Measurements from ENCODE around the gene MAML3. TPM values are rescaled to one million over a fixed set of nuclear protein-coding genes. Genes with fewer than 3 reads are reported as not detected.
A peak's percentile ranks its signal among the peaks of the same experiment; 100 is the strongest.

Gene MAML3
- total RNA-seq, 1 donor from 2014 or later: 24.8 TPM

DNA sequence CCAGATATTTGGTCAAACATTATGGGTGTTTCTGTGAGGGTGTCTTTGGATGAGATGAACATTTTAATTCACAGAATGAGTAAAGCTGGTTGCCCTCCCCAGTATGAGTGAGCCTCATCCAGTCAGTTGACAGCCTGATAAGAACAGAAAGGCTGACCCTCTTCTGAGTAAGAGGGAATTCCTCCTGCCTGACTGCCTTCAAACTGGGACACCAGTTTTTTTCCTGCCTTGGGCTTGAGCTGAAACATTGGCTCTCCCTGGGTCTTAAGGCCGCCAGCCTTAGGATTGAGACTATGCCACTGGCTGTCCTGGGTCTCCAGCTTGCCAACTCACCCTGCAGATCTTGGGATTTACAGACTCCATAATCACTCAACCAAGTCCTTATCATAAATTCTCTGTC, 14.5 kb upstream of the MAML3 start:
- Mint-ChIP-seq H3K4me3 (no peak overlapping the region), H3K9me3 (peaks cover 4% of the 10 kb centered on the region), H3K36me3 (no peaks in the 10 kb centered on the region), H3K27ac (no peak overlapping the region), H3K4me1 (peaks cover 16% of the 10 kb centered on the region), H3K27me3 (ENCODE audit: low read depth) (peaks cover 3% of the 10 kb centered on the region)
- TF ChIP-seq, protein P1, sequence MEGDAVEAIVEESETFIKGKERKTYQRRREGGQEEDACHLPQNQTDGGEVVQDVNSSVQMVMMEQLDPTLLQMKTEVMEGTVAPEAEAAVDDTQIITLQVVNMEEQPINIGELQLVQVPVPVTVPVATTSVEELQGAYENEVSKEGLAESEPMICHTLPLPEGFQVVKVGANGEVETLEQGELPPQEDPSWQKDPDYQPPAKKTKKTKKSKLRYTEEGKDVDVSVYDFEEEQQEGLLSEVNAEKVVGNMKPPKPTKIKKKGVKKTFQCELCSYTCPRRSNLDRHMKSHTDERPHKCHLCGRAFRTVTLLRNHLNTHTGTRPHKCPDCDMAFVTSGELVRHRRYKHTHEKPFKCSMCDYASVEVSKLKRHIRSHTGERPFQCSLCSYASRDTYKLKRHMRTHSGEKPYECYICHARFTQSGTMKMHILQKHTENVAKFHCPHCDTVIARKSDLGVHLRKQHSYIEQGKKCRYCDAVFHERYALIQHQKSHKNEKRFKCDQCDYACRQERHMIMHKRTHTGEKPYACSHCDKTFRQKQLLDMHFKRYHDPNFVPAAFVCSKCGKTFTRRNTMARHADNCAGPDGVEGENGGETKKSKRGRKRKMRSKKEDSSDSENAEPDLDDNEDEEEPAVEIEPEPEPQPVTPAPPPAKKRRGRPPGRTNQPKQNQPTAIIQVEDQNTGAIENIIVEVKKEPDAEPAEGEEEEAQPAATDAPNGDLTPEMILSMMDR (IDR thresholded peaks at IDR 0.05; ENCODE audit: unreplicated experiment): no peak
- DNase-seq (ENCODE audit: low spot score in 2 of 2, unreplicated experiment in 2 of 2): no peak

DNA sequence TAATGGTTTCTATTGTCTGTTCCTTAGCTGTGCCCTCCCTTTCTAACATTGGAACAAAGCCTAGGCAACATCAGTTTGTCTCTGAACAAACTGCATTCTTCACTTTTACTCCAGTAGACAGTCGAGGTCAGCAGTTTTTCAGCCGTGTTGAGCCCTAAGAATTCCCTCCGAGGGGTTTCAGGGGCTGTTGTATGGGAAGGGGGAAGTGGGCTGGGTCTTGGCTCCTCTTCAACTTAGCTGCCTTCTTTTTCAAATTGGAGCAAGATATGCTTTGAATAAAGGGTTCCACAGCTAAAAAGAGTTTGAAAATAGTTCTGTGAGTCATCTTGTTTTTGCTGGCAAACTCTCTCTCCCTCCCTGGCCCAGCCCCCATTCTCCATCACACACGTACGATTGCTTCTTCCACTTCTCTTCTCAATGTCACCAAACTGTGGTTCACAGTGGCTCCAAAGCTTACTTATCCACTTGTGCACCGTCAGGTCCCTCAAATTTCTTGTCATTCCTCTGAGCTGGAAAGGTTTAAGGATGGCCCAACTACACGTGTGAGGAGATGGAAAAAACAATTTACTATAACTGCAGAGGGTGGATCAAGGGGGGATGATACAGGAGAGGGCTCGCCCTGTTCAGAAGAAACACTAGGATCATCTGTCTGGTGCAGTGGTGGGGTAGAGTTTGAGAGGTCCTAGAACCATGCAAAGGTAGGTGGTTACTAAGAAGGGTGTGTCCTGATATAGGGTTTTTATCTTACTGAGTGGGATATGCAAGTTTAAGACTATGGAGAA, 9.2 kb upstream of the MAML3 start:
- H3K27me3 Mint-ChIP-seq (ENCODE audit: low read depth): no peaks in the 10 kb centered on the region
- H3K27ac Mint-ChIP-seq: peak overlapping the region; percentile 82
- no peaks in the 10 kb centered on the region for H3K36me3 Mint-ChIP-seq
- H3K4me3 Mint-ChIP-seq: no peak overlapping the region
- H3K9me3 Mint-ChIP-seq: peaks cover 8% of the 10 kb centered on the region
- DNase-seq (ENCODE audit: low spot score in 2 of 2, unreplicated experiment in 2 of 2): no peak
- H3K4me1 Mint-ChIP-seq: peaks cover 21% of the 10 kb centered on the region
- TF ChIP-seq, protein P1 (IDR thresholded peaks at IDR 0.05; ENCODE audit: unreplicated experiment): no peak

DNA sequence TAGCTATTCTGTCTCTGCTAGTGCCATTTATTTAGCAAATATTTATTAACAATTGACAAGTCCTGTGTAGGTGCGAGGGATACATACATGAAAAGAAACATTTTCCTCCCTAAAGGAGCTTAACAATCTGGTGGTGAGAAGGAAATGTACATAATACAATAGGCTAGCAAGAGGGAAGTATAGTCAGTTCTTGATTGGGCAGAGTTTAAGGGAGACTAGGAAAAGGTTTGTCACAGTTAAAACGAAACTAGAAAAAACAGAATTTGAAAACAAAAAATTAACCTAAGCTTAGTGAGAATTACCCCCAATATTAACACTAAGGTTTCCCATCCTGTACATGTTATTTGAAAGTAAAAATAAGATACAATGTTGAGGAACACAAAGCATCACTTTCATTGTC, 8.6 kb upstream of the MAML3 start:
- H3K27me3 Mint-ChIP-seq (ENCODE audit: low read depth): no peaks in the 10 kb centered on the region
- H3K4me1 Mint-ChIP-seq: peaks cover 28% of the 10 kb centered on the region
- peak overlapping the region; percentile 82 for H3K27ac Mint-ChIP-seq

DNA sequence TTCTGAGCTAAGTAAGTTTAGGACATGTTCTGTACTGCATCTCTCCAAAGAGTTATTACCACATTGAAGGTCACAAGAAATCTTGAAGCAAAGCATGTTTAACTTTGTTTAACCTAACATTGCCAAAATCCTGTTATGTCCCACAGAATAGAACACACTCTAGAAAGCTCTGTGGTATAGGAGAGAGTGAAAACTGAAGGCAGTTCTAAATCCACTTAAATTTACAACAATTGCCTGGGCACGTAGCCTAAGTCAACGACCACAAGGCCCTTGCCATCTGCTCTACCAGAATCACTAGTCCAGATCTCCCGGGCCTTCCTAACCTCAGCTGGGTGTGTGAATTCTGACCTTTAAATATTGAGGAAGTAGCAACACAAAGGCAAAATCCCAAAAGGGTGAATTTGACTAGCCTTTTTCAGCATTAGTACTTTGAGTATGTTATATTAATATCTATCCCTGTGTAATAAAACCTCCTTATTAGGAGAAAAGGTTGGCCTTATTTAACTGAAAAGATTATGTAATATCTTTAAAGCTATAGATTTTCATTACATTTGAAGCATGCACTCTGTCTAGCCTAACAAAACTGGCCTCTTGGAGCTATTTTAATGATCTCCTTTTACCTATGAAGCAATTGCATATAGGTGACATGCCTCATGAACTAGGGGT, 4.5 kb upstream of the MAML3 start:
- no peak for DNase-seq (ENCODE audit: low spot score in 2 of 2, unreplicated experiment in 2 of 2)
- no peak overlapping the region for H3K4me3 Mint-ChIP-seq
- H3K27ac Mint-ChIP-seq: peak overlapping the region; percentile 77
- TF ChIP-seq, protein P1 (IDR thresholded peaks at IDR 0.05; ENCODE audit: unreplicated experiment): no peak
- H3K4me1 Mint-ChIP-seq: peaks cover 41% of the 10 kb centered on the region
- H3K9me3 Mint-ChIP-seq: peaks cover 4% of the 10 kb centered on the region
- no peaks in the 10 kb centered on the region for H3K27me3 Mint-ChIP-seq (ENCODE audit: low read depth)
- H3K36me3 Mint-ChIP-seq: no peaks in the 10 kb centered on the region

More for the DNA sequence above, 8.6 kb upstream of the MAML3 start:
- H3K36me3 Mint-ChIP-seq: no peaks in the 10 kb centered on the region
- TF ChIP-seq, protein P1 (IDR thresholded peaks at IDR 0.05; ENCODE audit: unreplicated experiment): no peak
- DNase-seq (ENCODE audit: low spot score in 2 of 2, unreplicated experiment in 2 of 2): no peak
- H3K9me3 Mint-ChIP-seq: peaks cover 4% of the 10 kb centered on the region
- H3K4me3 Mint-ChIP-seq: no peak overlapping the region

DNA sequence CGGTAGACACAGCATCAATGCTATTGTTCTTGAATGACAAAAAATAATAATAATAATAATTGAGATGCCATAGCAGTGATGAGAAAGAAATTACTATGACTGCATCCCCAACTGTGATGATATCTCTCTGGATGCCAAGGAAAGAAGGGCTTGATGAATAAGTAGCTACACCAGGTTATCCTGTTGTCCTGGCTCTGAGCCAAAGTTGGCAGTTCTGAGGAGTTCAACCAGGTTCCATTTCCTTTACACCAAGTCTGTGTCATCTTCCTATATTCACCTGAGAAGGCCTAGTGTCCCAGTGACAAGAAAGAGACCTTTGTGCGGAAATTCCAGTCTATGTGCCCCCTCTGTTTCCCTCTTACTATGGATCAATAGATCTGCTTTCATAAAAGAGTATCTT, 3.4 kb upstream of the MAML3 start:
- no peaks in the 10 kb centered on the region for H3K27me3 Mint-ChIP-seq (ENCODE audit: low read depth)
- no peak overlapping the region for H3K4me3 Mint-ChIP-seq
- peak overlapping the region; percentile 77 for H3K27ac Mint-ChIP-seq
- no peaks in the 10 kb centered on the region for H3K36me3 Mint-ChIP-seq
- peaks cover 30% of the 10 kb centered on the region for H3K4me1 Mint-ChIP-seq
- TF ChIP-seq, protein P1 (IDR thresholded peaks at IDR 0.05; ENCODE audit: unreplicated experiment): no peak
- no peak for DNase-seq (ENCODE audit: low spot score in 2 of 2, unreplicated experiment in 2 of 2)
- no peaks in the 10 kb centered on the region for H3K9me3 Mint-ChIP-seq

Data from mesothelial cell of epicardium (in vitro differentiated cells).